Neural cell (in vitro differentiated cells): Measurements from ENCODE around the gene LPIN1. TPM values are rescaled to one million over a fixed set of nuclear protein-coding genes. Genes with fewer than 3 reads are reported as not detected.

Experiments used
- H2AFZ ChIP-seq: fragments of 200-600, 300-800 bp; sonication (generic), shearing (Covaris generic); 2 replicates; pipeline ENCODE4 v1.6.0; 2014; ENCODE audit warnings: low read depth, mild to moderate bottlenecking, antibody characterized with exemption, low read length, moderate library complexity
- H3F3A ChIP-seq: fragments of 200-600 bp; shearing (Covaris generic); 2 replicates; pipeline ENCODE4 v1.6.1; 2016; ENCODE audit warnings: mild to moderate bottlenecking, moderate library complexity, mixed read lengths, antibody characterized with exemption, low read length; ENCODE audit not compliant: insufficient read depth, poor library complexity, severe bottlenecking
- H3K27ac ChIP-seq: fragments of 200-600, 300-800 bp; sonication (generic), shearing (Covaris generic); 2 replicates; pipeline ENCODE4 v1.5.1; 2014; ENCODE audit warnings: mild to moderate bottlenecking, low read length, moderate library complexity
- H3K27me3 ChIP-seq: fragments of 300-800, 200-600 bp; sonication (generic), shearing (Covaris generic); 2 replicates; pipeline ENCODE4 v1.6.0; 2014; ENCODE audit warnings: mild to moderate bottlenecking, low read depth, low read length, moderate library complexity; ENCODE audit not compliant: insufficient read depth
- H3K36me3 ChIP-seq: fragments of 300-800, 200-600 bp; sonication (generic), shearing (Covaris generic); 2 replicates; pipeline ENCODE4 v1.5.1; 2014; ENCODE audit warnings: mild to moderate bottlenecking, antibody characterized with exemption, low read length, moderate library complexity; ENCODE audit not compliant: insufficient read depth
- H3K4me2 ChIP-seq: fragments of 300-800, 200-600 bp; sonication (generic), shearing (Covaris generic); 2 replicates; pipeline ENCODE4 v1.6.0; 2014; ENCODE audit warnings: mild to moderate bottlenecking, low read length
- H3K4me3 ChIP-seq: fragments of 300-800, 200-600 bp; sonication (generic), shearing (Covaris generic); 2 replicates; pipeline ENCODE4 v1.5.1; 2014; ENCODE audit warnings: mild to moderate bottlenecking, low read length, moderate library complexity
- H3K79me2 ChIP-seq: fragments of 200-600 bp; shearing (Covaris generic); replicated peaks from 2 replicates; pipeline ENCODE4 v1.6.0; 2014; ENCODE audit warnings: mild to moderate bottlenecking, low read length, moderate library complexity; ENCODE audit not compliant: insufficient read depth
- H3K9ac ChIP-seq: fragments of 300-800, 200-600 bp; sonication (generic), shearing (Covaris generic); 2 replicates; pipeline ENCODE4 v1.6.1; 2016; ENCODE audit warnings: mild to moderate bottlenecking, low read length, mixed read lengths
- H3K9me2 ChIP-seq: fragments of 200-600 bp; shearing (Covaris generic); 2 replicates; pipeline ENCODE4 v1.6.1; 2016; ENCODE audit warnings: mild to moderate bottlenecking, low read length, mixed read lengths; ENCODE audit not compliant: insufficient read depth
- H3K9me3 ChIP-seq: fragments of 200-600, 300-800 bp; sonication (generic), shearing (Covaris generic); 2 replicates; pipeline ENCODE4 v1.6.1; 2016; ENCODE audit warnings: mild to moderate bottlenecking, mixed run types, low read length, moderate library complexity, mixed read lengths
- H4K20me1 ChIP-seq: fragments of 200-600 bp; shearing (Covaris generic); 2 replicates; pipeline ENCODE4 v1.6.1; 2016; ENCODE audit warnings: mild to moderate bottlenecking, mixed run types; ENCODE audit not compliant: insufficient read depth
- EP300 ChIP-seq: fragments of 450-650 bp; conservative IDR thresholded peaks from 2 replicates; pipeline ENCODE4 v1.6.1; 2014; ENCODE audit warnings: antibody characterized with exemption, mild to moderate bottlenecking, moderate library complexity; ENCODE audit not compliant: poor library complexity, severe bottlenecking
- EZH2 ChIP-seq: fragments of 200-600, 300-800 bp; shearing (Covaris generic), sonication (generic); IDR thresholded peaks from 2 replicates; pipeline ENCODE4 v1.6.1; 2014; ENCODE audit warnings: antibody characterized with exemption, low read length, borderline replicate concordance, mild to moderate bottlenecking; ENCODE audit not compliant: insufficient read depth, poor library complexity, severe bottlenecking
- MXI1 ChIP-seq: fragments of 450-650 bp; conservative IDR thresholded peaks from 2 replicates; pipeline ENCODE4 v1.6.1; 2014; ENCODE audit warnings: antibody characterized with exemption, mild to moderate bottlenecking; ENCODE audit not compliant: poor library complexity, severe bottlenecking
- POLR2AphosphoS5 ChIP-seq: IDR thresholded peaks from 2 replicates; pipeline ENCODE4 v1.6.1; 2012
- RAD21 ChIP-seq: fragments of 450-650 bp; conservative IDR thresholded peaks from 2 replicates; pipeline ENCODE4 v1.6.1; 2014; ENCODE audit warnings: antibody characterized with exemption, mild to moderate bottlenecking, moderate library complexity
- SMC3 ChIP-seq: fragments of 450-650 bp; conservative IDR thresholded peaks from 2 replicates; pipeline ENCODE4 v1.6.1; 2014; ENCODE audit warnings: antibody characterized with exemption, mild to moderate bottlenecking, moderate library complexity; ENCODE audit not compliant: poor library complexity
- TAF1 ChIP-seq: IDR thresholded peaks from 2 replicates; pipeline ENCODE4 v1.6.1; 2012; ENCODE audit warnings: low read depth
- polyA plus RNA-seq: library from polyadenylated mRNA; depleted of rRNA; stranded (reverse); fragments of >200 nt; gene quantifications from 2 replicates; pipeline ENCODE4 v1.2.3, GENCODE V29; 2014
- TF ChIP-seq, protein P1 (sequence below): IDR thresholded peaks from 2 replicates; pipeline ENCODE4 v1.6.1; 2012; ENCODE audit warnings: borderline replicate concordance
- TF ChIP-seq, protein P2 (sequence below): fragments of 450-650 bp; IDR thresholded peaks from 2 replicates; pipeline ENCODE4 v1.5.1; 2014; ENCODE audit warnings: antibody characterized with exemption, mild to moderate bottlenecking, moderate library complexity; ENCODE audit not compliant: poor library complexity, severe bottlenecking

LPIN1 gene
- polyA plus RNA-seq, 1 donor from 2014 or later = 47.5 TPM

DNA sequence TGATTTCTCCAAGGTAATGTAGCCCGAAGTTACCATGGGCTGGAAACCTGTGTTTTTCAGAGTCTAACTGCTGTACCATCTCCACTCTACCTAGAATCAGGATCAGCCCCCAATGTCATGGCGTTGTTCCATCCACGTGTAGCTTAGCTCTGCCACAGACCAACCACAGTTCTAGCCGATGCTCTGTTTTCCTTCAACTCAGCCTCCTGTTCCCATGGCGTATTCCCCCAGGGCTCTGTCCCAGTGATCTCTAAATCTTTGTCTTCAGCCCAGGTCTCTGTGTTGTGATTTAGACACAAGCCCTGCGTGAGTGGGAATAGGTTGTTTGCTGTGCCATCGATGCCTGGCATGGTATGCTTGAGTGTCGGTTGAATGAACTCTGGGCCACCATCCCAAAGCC is 53.4 kb downstream of the LPIN1 start:
- Histone ChIP-seq H3K9me3 (no peaks in the 10 kb centered on the region), H3K79me2 (no peaks in the 10 kb centered on the region), H3F3A (no peaks in the 10 kb centered on the region), H3K4me2 (no peak overlapping the region), H3K9ac (no peak overlapping the region), H3K36me3 (peaks cover 5% of the 10 kb centered on the region), H2AFZ (no peak overlapping the region), H3K27me3 (no peaks in the 10 kb centered on the region), H3K9me2 (no peaks in the 10 kb centered on the region), H3K4me3 (no peak overlapping the region), H4K20me1 (no peaks in the 10 kb centered on the region), H3K27ac (no peak overlapping the region)
- TF ChIP-seq RAD21 (no peak), SMC3 (no peak), MXI1 (no peak), EZH2 (no peak), EP300 (no peak), TAF1 (no peak), POLR2AphosphoS5 (no peak)
- TF ChIP-seq, protein P1, sequence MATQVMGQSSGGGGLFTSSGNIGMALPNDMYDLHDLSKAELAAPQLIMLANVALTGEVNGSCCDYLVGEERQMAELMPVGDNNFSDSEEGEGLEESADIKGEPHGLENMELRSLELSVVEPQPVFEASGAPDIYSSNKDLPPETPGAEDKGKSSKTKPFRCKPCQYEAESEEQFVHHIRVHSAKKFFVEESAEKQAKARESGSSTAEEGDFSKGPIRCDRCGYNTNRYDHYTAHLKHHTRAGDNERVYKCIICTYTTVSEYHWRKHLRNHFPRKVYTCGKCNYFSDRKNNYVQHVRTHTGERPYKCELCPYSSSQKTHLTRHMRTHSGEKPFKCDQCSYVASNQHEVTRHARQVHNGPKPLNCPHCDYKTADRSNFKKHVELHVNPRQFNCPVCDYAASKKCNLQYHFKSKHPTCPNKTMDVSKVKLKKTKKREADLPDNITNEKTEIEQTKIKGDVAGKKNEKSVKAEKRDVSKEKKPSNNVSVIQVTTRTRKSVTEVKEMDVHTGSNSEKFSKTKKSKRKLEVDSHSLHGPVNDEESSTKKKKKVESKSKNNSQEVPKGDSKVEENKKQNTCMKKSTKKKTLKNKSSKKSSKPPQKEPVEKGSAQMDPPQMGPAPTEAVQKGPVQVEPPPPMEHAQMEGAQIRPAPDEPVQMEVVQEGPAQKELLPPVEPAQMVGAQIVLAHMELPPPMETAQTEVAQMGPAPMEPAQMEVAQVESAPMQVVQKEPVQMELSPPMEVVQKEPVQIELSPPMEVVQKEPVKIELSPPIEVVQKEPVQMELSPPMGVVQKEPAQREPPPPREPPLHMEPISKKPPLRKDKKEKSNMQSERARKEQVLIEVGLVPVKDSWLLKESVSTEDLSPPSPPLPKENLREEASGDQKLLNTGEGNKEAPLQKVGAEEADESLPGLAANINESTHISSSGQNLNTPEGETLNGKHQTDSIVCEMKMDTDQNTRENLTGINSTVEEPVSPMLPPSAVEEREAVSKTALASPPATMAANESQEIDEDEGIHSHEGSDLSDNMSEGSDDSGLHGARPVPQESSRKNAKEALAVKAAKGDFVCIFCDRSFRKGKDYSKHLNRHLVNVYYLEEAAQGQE = no peak
- TF ChIP-seq, protein P2, sequence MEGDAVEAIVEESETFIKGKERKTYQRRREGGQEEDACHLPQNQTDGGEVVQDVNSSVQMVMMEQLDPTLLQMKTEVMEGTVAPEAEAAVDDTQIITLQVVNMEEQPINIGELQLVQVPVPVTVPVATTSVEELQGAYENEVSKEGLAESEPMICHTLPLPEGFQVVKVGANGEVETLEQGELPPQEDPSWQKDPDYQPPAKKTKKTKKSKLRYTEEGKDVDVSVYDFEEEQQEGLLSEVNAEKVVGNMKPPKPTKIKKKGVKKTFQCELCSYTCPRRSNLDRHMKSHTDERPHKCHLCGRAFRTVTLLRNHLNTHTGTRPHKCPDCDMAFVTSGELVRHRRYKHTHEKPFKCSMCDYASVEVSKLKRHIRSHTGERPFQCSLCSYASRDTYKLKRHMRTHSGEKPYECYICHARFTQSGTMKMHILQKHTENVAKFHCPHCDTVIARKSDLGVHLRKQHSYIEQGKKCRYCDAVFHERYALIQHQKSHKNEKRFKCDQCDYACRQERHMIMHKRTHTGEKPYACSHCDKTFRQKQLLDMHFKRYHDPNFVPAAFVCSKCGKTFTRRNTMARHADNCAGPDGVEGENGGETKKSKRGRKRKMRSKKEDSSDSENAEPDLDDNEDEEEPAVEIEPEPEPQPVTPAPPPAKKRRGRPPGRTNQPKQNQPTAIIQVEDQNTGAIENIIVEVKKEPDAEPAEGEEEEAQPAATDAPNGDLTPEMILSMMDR = no peak

DNA sequence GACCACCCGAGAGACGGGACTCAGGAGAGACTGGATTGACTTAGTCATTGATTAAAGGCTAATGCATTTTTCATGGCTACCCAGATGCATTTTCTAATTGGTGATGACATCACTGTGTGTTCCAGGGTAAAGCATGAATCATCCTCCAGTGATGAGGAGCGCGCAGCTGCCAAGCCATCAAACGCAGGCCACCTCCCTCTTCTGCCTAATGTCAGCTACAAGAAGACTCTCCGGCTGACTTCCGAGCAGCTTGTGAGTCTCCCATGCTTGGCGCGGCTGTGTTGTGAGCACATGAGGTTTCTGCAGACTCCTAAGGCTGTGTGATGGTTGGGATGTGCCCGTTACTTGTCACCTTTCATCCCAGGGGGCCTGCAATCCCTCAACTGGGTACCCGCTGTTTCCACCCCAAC is 56.4 kb downstream of the LPIN1 start:
- no peak overlapping the region for H3K27ac ChIP-seq
- H3K27me3 ChIP-seq = no peaks in the 10 kb centered on the region
- H2AFZ ChIP-seq = no peak overlapping the region
- no peak overlapping the region for H3K9ac ChIP-seq
- H3K4me3 ChIP-seq = no peak overlapping the region
- peaks cover 13% of the 10 kb centered on the region for H3K36me3 ChIP-seq
- H3K4me2 ChIP-seq = no peak overlapping the region
- H4K20me1 ChIP-seq = no peaks in the 10 kb centered on the region
- TF ChIP-seq POLR2AphosphoS5 (no peak), SMC3 (no peak), EP300 (no peak), TAF1 (no peak), RAD21 (no peak), MXI1 (no peak), EZH2 (no peak)
- TF ChIP-seq, protein P2 = no peak
- TF ChIP-seq, protein P1 = no peak
- no peaks in the 10 kb centered on the region for H3F3A ChIP-seq
- no peaks in the 10 kb centered on the region for H3K79me2 ChIP-seq
- no peaks in the 10 kb centered on the region for H3K9me3 ChIP-seq
- H3K9me2 ChIP-seq = no peaks in the 10 kb centered on the region
